GM12892 (cell line): Measurements from ENCODE around the gene ZNF586.
"Not testable (repeated sequence)": the region's sequence is repeated elsewhere in the genome, so short reads cannot be mapped to it uniquely, and the experiment has no call there.

Experiments
- DNase-seq: peaks from one replicate; pipeline ENCODE4 v3.0.0; 2011; ENCODE audit not compliant: insufficient read length
- FAIRE-seq: peaks from 2 replicates; lab custom pipeline; 2011; peaks lifted over from hg19 to GRCh38; lab: Jason Lieb, UNC
- POLR2A ChIP-seq: IDR thresholded peaks from 2 replicates; pipeline ENCODE4 v1.6.1; 2011; ENCODE audit warnings: low read depth, low read length, control low read depth
- POLR2AphosphoS5 ChIP-seq: IDR thresholded peaks from 2 replicates; pipeline ENCODE4 v1.6.1; 2011; ENCODE audit warnings: low read depth, low read length, control low read depth
- TAF1 ChIP-seq: IDR thresholded peaks from 2 replicates; pipeline ENCODE4 v1.6.1; 2011; ENCODE audit warnings: low read depth, mild to moderate bottlenecking, control low read depth, low read length, borderline replicate concordance

ZNF586 gene

GRCh38 chr19:57759096-57759495 lies 10.4 kb upstream of the ZNF586 start:
- FAIRE-seq: no peak
- DNase-seq: no peak

DNA sequence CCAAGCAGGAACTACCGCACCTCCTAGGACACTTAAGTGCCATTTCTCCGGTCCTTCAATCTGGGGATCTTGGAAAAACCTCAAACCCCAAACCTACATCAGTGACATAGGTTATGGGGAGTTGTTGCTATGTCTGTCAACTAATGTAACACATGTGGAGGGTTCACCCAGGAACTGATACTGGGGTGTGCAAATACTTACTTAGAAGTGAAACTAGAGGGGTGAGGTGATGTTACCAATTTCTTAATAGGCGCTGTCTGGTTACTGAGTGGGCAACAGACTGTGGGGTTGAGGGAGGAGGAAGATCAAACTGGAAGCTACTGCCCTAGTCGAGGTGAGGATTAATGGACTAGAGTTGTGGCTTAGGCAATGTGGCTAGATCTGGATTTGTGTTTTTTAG lies 1.9 kb downstream of the ZNF586 start:
- no peak for TF ChIP-seq POLR2AphosphoS5
- TF ChIP-seq TAF1: no peak
- no peak for TF ChIP-seq POLR2A
- FAIRE-seq: no peak
- no peak for DNase-seq

More at GRCh38 chr19:57759096-57759495, 10.4 kb upstream of the ZNF586 start:
- no peak for TF ChIP-seq POLR2A
- TF ChIP-seq TAF1: no peak
- TF ChIP-seq POLR2AphosphoS5: no peak

- no peak for DNase-seq
- TF ChIP-seq TAF1 (no peak), POLR2A (no peak), POLR2AphosphoS5 (no peak)
- FAIRE-seq: no peak
Observed at GRCh38 chr19:57773488-57773887, 4.0 kb downstream of the ZNF586 start.

DNA sequence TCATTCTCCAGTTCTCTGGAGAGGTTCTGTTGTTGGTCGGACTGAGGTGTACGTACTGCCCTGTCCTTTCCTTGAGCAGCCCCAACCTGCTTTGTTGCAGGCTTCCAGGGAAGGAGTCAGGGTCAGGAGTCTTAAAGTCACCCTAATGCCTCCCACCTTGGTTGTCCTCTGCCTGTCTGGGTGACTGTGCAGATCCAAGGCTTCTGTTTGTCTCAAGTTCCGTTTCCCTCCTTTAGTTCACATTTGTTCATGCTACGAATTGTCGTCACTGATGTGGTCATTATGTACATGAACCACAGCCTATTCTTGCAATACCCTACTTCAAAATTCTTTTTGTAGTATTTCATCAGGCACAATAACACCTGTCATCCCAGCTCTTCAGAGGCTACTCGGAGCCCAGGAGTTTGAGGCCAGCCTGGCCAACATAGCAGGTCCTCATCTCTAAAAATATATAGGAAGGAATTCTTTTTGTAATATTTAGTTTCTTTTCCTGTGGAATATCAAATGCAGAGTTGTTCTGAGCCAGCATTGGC lies 7.4 kb downstream of the ZNF586 start:
- FAIRE-seq: no peak
- TF ChIP-seq POLR2AphosphoS5: no peak
- TF ChIP-seq TAF1: no peak
- TF ChIP-seq POLR2A: no peak

GRCh38 chr19:57778336-57778735 lies 8.9 kb downstream of the ZNF586 start:
- DNase-seq (no peak), FAIRE-seq (no peak)
- TF ChIP-seq POLR2AphosphoS5 (no peak), POLR2A (no peak), TAF1 (no peak)

More for the DNA sequence above, 7.4 kb downstream of the ZNF586 start:
- DNase-seq: no peak

DNA sequence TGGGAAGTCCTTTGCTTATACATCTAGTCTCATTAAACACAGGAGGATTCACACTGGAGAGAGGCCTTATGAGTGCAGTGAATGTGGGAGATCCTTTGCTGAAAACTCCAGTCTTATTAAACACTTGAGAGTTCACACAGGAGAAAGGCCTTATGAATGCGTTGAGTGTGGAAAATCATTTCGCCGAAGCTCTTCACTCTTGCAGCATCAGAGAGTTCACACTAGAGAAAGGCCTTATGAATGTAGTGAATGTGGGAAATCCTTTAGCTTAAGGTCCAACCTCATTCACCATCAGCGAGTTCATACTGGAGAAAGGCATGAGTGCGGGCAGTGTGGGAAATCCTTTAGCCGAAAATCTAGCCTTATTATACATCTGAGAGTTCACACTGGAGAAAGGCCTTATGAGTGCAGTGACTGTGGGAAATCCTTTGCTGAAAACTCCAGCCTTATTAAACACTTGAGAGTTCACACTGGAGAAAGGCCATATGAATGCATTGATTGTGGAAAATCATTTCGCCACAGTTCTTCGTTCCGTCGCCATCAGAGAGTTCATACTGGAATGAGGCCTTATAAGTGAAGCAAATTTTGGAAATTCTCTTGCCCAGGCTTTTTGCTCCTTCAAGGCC lies 9.9 kb downstream of the ZNF586 start:
- DNase-seq (no peak), FAIRE-seq (no peak)
- TF ChIP-seq POLR2AphosphoS5 (no peak), TAF1 (no peak), POLR2A (no peak)

DNA sequence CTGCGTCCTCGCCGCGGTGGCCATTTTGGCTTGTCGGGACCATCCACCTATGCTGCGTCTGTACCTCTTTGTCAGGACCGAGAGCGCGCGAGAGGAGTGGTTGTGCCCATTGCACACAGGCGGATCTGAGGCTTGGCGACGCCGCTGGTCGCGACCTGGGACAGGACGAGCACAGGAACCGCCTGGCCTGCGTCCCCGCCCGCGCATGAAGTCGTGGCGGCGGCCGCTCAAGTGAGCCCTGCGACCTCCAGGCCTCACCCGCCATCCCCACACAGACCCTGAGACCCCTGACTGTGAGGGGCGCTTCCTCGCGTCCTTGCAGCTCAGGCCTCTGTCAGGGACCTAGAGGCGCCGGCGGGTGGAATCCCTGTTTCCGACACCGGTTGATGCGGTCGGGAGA lies 16.8 kb downstream of the ZNF586 start:
- FAIRE-seq (no peak), DNase-seq (no peak)
- TF ChIP-seq POLR2AphosphoS5 (no peak), TAF1 (no peak), POLR2A (no peak)

- DNase-seq (no peak), FAIRE-seq (no peak)
- TF ChIP-seq POLR2AphosphoS5 (no peak), TAF1 (no peak), POLR2A (no peak)
Observed at GRCh38 chr19:57786906-57787305, 17.4 kb downstream of the ZNF586 start.

DNA sequence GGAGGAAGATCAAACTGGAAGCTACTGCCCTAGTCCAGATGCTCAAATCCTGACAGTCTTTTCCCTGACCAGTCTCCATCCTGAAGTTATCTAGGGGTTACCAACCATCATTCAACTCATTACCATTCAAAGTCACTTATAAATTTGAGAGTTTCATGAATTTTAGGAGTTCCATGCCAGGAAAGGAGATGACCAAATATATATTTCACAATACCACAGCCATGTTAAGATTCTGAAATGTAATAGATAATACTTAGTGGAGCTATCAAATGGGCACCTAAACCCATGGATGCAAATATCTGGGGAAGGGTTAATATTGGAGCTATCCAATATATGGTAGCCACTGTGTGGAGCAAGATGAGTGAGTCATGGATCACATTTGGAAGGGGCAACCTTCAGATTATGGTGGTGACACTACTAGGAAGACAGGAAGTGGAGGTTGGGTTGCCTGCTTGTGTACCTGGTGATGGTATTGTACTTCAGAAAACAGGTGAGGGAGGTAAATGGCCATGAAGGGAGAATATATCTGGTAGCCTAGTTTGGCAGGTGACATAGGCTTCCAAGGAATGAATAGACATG lies 18.7 kb downstream of the ZNF586 start:
- DNase-seq: no peak
- no peak for TF ChIP-seq POLR2A
- no peak for TF ChIP-seq TAF1
- FAIRE-seq: no peak

DNA sequence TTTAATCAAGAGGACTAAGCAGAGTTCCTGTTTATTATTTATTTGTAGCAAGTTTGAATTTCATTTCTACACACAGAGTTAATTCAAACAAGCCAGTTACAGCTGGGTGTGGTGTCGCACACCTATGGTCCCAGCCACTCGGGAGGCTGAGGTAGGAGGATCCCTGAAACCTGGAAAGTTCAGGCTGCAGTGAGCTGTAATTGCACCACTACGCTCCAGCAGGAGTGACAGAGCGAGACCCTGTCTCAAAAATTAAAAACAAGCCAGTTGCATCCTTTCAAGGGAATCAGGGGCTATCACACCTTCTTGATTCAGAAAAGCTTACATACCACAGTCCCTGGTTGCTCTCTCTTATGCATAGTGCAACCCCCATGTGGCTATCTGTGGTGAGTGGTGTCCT lies 19.8 kb downstream of the ZNF586 start:
- DNase-seq: no peak
- FAIRE-seq: no peak
- TF ChIP-seq POLR2AphosphoS5: no peak
- TF ChIP-seq TAF1: no peak
- no peak for TF ChIP-seq POLR2A

GRCh38 chr19:57796580-57796979 lies 27.1 kb downstream of the ZNF586 start:
- FAIRE-seq, DNase-seq: not testable (repeated sequence)

GRCh38 chr19:57800696-57801095 lies 31.2 kb downstream of the ZNF586 start:
- FAIRE-seq (no peak), DNase-seq (no peak)
- TF ChIP-seq TAF1: no peak
- no peak for TF ChIP-seq POLR2A
- no peak for TF ChIP-seq POLR2AphosphoS5
